Activated CD8-positive, alpha-beta memory T cell treated with anti-CD3 and anti-CD28 coated beads, Interleukin-2, amount 10 ng/mL, durations not matched to agents 7 days and 5 days (primary cell): Measurements from ENCODE around the gene GDPGP1. TPM values are rescaled to one million over a fixed set of nuclear protein-coding genes. Genes with fewer than 3 reads are reported as not detected.
"Not testable (repeated sequence)": the region's sequence is repeated elsewhere in the genome, so short reads cannot be mapped to it uniquely, and the experiment has no call there.

Experiments
- ATAC-seq: fragments of 150-1000 bp; cut with Tn5 transposase; one replicate; pipeline ENCODE4 v1.10.0; 2021; ENCODE audit warnings: moderate library complexity
- CTCF ChIA-PET: fragments of 350-600 bp; sonication (Branson Sonifier 250); formaldehyde crosslinking; loops from one replicate; lab custom pipeline; 2021; ENCODE audit warnings: antibody characterized with exemption; lab: Charles Lee
- DNase-seq: peaks from one replicate; pipeline ENCODE4 v3.0.0-alpha.2; 2020
- H3K27ac Mint-ChIP-seq: one replicate; pipeline ENCODE4 v1.8.0; 2021; ENCODE audit warnings: mild to moderate bottlenecking, mixed read lengths
- H3K27me3 Mint-ChIP-seq: one replicate; pipeline ENCODE4 v1.8.0; 2021; ENCODE audit warnings: mixed read lengths
- H3K36me3 Mint-ChIP-seq: one replicate; pipeline ENCODE4 v1.8.0; 2021; ENCODE audit warnings: mild to moderate bottlenecking, mixed read lengths
- H3K4me1 Mint-ChIP-seq: one replicate; pipeline ENCODE4 v1.8.0; 2021; ENCODE audit warnings: mixed read lengths
- H3K4me3 Mint-ChIP-seq: one replicate; pipeline ENCODE4 v1.8.0; 2021; ENCODE audit warnings: mild to moderate bottlenecking, moderate library complexity, mixed read lengths
- H3K9me3 Mint-ChIP-seq: one replicate; pipeline ENCODE4 v1.8.0; 2022; ENCODE audit warnings: low read depth, mixed read lengths
- total RNA-seq, 2 experiments: library from RNA; stranded (reverse); gene quantifications; one replicate each; pipeline ENCODE4 v1.2.3, GENCODE V29; 2021

The GDPGP1 gene
- total RNA-seq, 2 experiments from 2014 or later = 7.0 to 9.8 TPM

DNA sequence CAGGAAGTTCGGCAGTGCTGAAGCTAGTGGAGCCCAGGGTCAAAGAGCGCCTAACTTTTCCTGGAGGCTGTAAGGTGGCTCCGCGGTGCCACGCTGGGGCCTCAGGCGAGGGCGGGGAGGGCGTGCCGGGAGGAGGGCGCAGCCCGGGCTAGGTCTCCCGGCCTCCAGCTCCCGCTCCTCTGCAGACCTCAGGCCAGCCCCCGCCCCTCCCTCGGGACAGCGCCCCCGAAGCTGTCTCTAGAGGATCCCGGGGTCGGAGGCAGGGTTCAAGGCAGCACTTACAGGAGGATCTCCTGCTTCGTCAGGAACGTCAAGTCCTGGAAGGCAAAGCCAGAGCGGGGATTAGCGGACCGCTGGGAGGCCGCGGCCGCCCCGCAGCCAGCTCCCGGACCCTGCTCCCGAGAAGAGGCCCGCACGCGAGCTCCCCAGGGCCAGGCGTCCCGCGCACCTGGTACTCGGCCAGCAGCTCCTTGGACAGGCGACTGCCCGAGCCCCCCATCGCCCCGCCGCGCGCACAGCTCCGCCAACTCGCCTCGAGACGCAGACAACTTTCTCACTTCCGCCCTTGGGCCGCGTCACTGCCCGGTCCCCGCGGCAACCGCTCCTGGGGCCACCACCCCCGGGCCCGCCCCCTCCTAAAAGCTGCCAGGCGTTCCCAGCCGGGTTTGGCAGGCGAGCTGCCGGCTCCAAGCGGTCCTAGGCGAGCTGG lies 468 bp upstream of the GDPGP1 start, which contains the start of gene CIB1:
Gene CIB1, minus strand, starts transcription at position 555 of the 709 bp plus-strand sequence. Its CDS starts 56 bp downstream, at position 499.
- Mint-ChIP-seq H3K4me1 (peaks cover 57% of the 10 kb centered on the region), H3K27me3 (no peaks in the 10 kb centered on the region), H3K9me3 (no peaks in the 10 kb centered on the region), H3K4me3 (peak within 1 kb of the TSS; percentile 89), H3K36me3 (peaks cover 41% of the 10 kb centered on the region), H3K27ac (peak within 1 kb of the TSS; percentile 94)
- ATAC-seq (peak; percentile 85), DNase-seq (peak; percentile 98)
- CTCF ChIA-PET = interaction anchor here (1.0 to 4.8 kb wide), 10 partner anchors 13 to 135 kb away, joined by 3 to 35 read pairs (median 4); partner anchors contain the start of genes IDH2 and SEMA4B

DNA sequence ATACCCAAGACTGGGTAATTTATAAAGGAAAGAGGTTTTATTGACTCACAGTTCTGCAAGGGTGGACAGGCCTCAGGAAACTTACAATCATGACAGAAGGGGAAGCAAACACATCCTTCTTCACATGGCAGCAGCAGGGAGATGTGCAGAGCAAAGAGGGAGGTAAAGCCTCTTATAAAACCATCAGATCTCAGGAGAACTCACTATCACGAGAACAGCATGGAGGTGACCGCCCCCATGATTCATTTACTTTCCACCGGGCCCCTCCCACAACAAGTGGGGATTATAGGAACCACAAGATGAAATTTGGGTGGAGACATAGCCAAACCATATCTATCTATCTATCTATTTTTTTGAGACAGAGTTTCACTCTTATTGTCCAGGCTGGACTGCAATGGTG lies 5.4 kb downstream of the GDPGP1 start:
- Mint-ChIP-seq H3K9me3 (no peaks in the 10 kb centered on the region), H3K27ac (no peak overlapping the region), H3K36me3 (peaks cover 19% of the 10 kb centered on the region), H3K27me3 (no peaks in the 10 kb centered on the region), H3K4me3 (no peak overlapping the region), H3K4me1 (peaks cover 23% of the 10 kb centered on the region)
- no peak for ATAC-seq
- DNase-seq = no peak
- CTCF ChIA-PET = interaction anchor here (0.7 to 2.1 kb wide), 2 partner anchors 10 to 816 kb away, joined by 3 to 10 read pairs; partner anchors contain the start of gene TTLL13

DNA sequence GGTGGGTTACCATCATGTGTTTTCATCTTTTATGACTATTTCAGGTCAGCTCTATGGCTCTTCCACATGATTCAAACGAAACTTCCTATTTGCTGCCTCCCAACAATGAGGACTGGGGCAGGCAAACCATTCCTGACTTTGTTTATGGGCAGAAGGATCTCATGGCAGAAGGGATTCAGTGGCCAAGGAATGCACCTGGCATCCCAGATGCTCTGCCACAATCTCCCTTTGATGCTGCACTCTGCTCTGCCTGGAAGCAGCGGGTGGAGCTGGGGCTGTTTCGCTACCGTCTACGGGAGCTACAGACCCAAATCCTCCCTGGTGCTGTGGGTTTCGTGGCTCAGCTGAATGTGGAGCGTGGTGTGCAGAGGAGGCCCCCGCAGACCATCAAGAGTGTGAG lies 6.8 kb downstream of the GDPGP1 start:
- ATAC-seq (no peak), DNase-seq (no peak)
- no peaks in the 10 kb centered on the region for H3K9me3 Mint-ChIP-seq
- H3K27ac Mint-ChIP-seq = no peak overlapping the region
- H3K36me3 Mint-ChIP-seq = peaks cover 19% of the 10 kb centered on the region
- H3K4me1 Mint-ChIP-seq = peaks cover 12% of the 10 kb centered on the region
- H3K4me3 Mint-ChIP-seq = no peak overlapping the region
- CTCF ChIA-PET = interaction anchor here (1.9 kb wide), 1 partner anchor 19 kb away, joined by 5 read pairs; no protein-coding TSS in a partner anchor
- no peaks in the 10 kb centered on the region for H3K27me3 Mint-ChIP-seq

DNA sequence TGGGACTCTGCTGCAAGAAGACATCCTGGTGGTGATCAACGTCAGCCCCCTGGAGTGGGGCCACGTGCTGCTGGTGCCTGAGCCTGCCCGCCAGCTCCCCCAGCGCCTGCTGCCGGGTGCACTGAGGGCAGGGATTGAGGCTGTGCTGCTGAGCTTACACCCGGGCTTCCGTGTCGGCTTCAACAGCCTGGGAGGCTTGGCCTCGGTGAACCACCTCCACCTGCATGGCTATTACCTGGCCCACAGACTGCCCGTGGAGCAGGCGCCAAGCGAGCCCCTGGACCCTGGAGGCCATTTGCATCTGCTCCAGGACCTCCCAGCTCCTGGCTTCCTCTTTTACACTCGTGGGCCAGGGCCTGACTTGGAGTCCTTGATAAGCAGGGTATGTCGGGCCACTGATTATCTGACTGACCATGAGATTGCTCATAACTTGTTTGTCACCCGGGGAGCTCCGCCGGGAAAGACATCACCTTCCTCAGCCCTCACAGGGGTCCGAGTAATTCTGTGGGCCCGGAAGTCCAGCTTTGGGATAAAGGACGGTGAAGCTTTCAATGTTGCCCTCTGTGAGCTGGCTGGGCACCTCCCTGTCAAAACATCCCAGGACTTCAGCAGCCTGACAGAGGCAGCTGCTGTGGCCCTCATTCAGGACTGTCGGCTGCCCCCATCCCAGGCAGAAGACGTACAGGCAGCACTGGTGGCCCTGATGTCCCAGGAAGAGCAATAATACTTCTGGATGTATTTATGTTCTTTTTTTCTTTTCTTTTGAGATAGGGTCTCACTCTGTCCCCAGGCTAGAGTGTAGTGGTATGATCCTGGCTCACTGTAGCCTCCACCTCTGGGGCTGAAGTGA lies 7.6 kb downstream of the GDPGP1 start:
- ATAC-seq = no peak
- no peak overlapping the region for H3K4me3 Mint-ChIP-seq
- H3K4me1 Mint-ChIP-seq = peaks cover 9% of the 10 kb centered on the region
- H3K36me3 Mint-ChIP-seq = peaks cover 13% of the 10 kb centered on the region
- no peak overlapping the region for H3K27ac Mint-ChIP-seq
- CTCF ChIA-PET = interaction anchor here (1.9 kb wide), 1 partner anchor 20 kb away, joined by 5 read pairs; no protein-coding TSS in a partner anchor
- H3K27me3 Mint-ChIP-seq = no peaks in the 10 kb centered on the region
- H3K9me3 Mint-ChIP-seq = no peaks in the 10 kb centered on the region
- no peak for DNase-seq

DNA sequence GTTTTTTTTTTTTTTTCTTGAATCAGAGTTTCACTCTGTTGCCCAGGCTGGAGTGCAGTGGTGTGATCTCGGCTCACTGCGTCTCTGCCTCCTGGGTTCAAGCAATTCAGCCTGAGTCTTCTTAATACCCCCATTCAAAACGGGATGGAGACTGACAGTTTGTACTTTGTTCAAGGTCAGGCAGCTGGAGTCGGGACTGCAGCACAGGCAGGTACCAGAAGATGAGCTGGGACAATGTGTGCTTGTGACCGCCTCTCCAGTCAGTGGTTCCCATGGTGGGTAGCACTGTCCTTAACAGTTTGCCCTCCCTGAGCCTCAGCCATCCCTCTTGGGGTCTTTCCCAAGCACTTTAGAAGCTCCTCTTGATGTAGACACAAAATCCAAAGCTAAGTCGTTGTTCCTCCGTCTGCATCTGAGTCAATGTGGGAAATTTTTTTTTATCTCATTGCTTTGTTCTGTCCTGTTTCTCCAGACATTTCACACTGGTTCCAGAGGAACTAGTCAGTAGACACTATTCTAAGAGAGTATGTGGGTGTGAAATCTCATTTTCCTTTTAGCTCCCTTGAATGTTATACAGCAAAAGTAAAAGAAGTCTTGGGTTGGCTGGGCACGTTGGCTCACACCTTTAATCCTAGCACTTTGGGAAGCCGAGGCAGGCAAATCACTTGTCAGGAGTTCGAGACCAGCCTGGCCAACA lies 10.1 kb downstream of the GDPGP1 start:
- Mint-ChIP-seq H3K4me1 (peaks cover 8% of the 10 kb centered on the region), H3K4me3 (no peak overlapping the region), H3K36me3 (peaks cover 2% of the 10 kb centered on the region), H3K9me3 (no peaks in the 10 kb centered on the region), H3K27me3 (no peaks in the 10 kb centered on the region), H3K27ac (no peak overlapping the region)
- ATAC-seq (no peak), DNase-seq (no peak)
- CTCF ChIA-PET = interaction anchor here (0.7 to 1.6 kb wide), 2 partner anchors 17 to 57 kb away, joined by 3 read pairs; no protein-coding TSS in a partner anchor

DNA sequence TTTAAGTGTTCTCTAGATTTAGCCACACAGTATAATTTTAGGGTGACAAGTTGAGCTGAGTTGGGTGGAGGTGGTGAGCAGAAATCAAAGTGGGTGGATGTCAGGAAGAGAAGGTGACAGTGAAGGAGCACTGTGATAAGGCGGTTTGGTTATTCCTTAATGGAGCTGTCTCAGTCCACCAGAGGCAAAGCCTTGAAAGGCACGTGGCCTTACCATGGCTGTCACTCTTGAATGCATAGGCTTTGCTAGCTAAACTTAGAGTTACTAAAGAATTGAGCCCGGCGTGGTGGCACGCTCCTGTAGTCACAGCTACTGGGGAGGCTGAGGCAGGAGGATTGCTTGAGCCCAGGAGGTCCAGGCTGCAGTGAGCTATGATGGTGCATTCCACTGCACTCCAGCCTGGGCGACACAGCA lies 14.8 kb downstream of the GDPGP1 start:
- H3K4me3 Mint-ChIP-seq = peak overlapping the region; percentile 47
- no peak overlapping the region for H3K27ac Mint-ChIP-seq
- peak; percentile 32 for ATAC-seq

DNA sequence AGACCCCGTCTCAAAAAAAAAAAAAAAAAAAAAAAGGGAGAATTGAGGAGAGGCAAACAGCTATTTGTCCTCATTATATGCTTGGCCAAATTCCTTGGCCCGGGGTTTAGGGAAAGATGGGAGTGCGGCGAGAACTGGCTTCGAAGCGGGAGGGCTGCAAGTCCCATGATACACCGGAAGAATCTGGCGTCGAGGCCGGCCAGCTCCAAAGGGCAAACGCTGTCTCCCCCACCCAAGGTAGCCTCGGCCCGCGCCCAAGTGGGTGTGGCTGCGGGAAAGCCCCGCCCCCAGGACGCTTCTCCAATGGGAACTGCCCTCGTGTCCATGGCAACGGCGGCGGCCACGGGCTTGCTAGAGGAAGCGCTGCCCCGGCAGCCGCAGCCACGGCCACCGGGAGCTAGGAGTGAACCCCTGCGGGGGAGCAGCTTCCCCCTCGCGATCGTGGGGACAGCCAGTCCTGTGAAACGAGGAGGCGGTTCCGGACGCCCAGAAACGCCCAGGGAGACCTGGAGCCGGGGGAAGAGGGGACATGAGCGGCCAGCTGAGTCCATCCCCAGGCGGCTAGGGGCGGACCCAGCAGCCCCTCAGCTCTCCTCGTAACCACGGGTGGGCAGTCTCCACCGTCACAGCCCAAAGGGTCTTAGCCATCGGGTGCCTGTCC lies 15.3 kb downstream of the GDPGP1 start, which contains the start of gene TTLL13:
Gene TTLL13, plus strand, starts transcription at position 354 of the 661 bp plus-strand sequence. CDS start 1,075 bp downstream, outside the sequence.
- no peaks in the 10 kb centered on the region for H3K27me3 Mint-ChIP-seq
- peaks cover 14% of the 10 kb centered on the region for H3K4me1 Mint-ChIP-seq
- no peak within 1 kb of the TSS for H3K27ac Mint-ChIP-seq
- CTCF ChIA-PET = interaction anchor here (0.6 to 2.9 kb wide), 8 partner anchors 8 to 44 kb away, joined by 3 to 10 read pairs (median 4); no protein-coding TSS in a partner anchor
- H3K36me3 Mint-ChIP-seq = no peaks in the 10 kb centered on the region
- no peaks in the 10 kb centered on the region for H3K9me3 Mint-ChIP-seq
- DNase-seq (peak; percentile 83), ATAC-seq (peak; percentile 82)
- H3K4me3 Mint-ChIP-seq = peak within 1 kb of the TSS; percentile 47

More for the DNA sequence above, 14.8 kb downstream of the GDPGP1 start:
- CTCF ChIA-PET = interaction anchor here (1.0 to 2.9 kb wide), 7 partner anchors 9 to 45 kb away, joined by 3 to 10 read pairs (median 4); no protein-coding TSS in a partner anchor
- Mint-ChIP-seq H3K9me3 (no peaks in the 10 kb centered on the region), H3K27me3 (no peaks in the 10 kb centered on the region), H3K4me1 (peaks cover 14% of the 10 kb centered on the region), H3K36me3 (no peaks in the 10 kb centered on the region)
- no peak for DNase-seq

DNA sequence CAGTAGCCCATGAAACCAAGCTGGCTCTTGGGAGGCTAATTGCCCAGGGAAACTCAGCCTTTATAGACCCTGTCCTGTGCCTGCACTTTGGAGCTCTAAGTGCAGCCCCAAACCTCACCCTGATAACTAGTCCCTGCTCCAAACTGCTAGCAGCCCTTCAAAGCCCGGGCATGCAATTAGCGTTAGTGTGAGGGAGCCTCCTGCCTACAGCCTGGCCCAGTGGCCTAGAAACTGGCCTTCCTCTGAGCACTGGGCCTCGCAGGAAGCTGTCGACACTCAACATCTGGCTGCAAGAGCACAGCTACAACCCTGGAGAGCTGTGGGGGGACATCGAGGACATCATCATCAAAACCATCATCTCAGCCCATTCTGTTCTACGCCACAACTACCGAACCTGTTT lies 23.8 kb downstream of the GDPGP1 start:
- Mint-ChIP-seq H3K9me3 (no peaks in the 10 kb centered on the region), H3K27me3 (no peaks in the 10 kb centered on the region), H3K36me3 (peaks cover 1% of the 10 kb centered on the region), H3K27ac (no peak overlapping the region), H3K4me1 (peaks cover 19% of the 10 kb centered on the region), H3K4me3 (no peak overlapping the region)
- CTCF ChIA-PET = interaction anchor here (1.0 kb wide), 1 partner anchor 9 kb away, joined by 4 read pairs; the partner anchor contains the start of gene TTLL13
- ATAC-seq (no peak), DNase-seq (no peak)

DNA sequence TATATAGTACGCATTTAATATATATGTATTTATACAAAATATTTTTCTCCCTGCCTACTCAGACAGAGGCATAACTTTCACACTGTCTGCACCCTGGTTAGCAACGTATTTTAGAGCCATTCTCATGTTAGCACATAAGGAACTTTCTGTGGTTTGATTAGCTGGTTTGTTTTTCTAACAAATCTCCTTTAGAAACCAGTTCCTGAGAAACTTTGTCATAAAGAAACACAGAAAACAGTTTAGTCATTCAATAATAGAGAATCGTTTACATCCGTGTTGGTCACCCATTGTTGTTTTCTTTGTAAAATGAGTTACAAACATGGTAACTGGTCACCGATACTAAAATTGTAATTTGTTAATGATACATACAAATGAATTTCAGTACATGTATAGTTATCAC lies 25.5 kb downstream of the GDPGP1 start:
- no peaks in the 10 kb centered on the region for H3K27me3 Mint-ChIP-seq
- H3K27ac Mint-ChIP-seq = peak overlapping the region; percentile 74
- H3K4me3 Mint-ChIP-seq = no peak overlapping the region
- ATAC-seq (peak; percentile 76), DNase-seq (no peak)
- H3K36me3 Mint-ChIP-seq = peaks cover 1% of the 10 kb centered on the region
- CTCF ChIA-PET = interaction anchor here (0.6 to 1.4 kb wide), 3 partner anchors 27 to 80 kb away, joined by 3 to 5 read pairs (median 4); no protein-coding TSS in a partner anchor
- H3K9me3 Mint-ChIP-seq = no peaks in the 10 kb centered on the region
- H3K4me1 Mint-ChIP-seq = peaks cover 27% of the 10 kb centered on the region

DNA sequence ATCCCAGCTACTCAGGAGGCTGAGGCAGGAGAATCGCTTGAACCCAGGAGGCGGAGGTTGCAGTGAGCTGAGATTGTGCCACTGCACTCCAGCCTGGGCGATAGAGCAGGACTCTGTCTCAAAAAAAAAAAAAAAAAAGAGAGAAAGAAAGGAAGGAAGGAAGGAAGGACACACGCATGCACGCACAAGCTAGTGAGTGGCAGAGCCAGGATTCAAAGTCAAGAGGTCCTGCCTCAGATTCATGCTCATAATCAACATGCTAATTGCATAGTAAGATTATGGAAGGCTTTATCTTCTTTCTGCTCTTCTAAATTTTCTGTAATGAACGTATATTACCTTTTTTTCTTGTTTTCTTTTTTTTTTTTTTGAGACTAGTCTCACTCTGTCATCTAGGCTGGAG lies 26.7 kb downstream of the GDPGP1 start:
- not testable (repeated sequence) for DNase-seq, H3K27ac Mint-ChIP-seq, H3K36me3 Mint-ChIP-seq, H3K27me3 Mint-ChIP-seq, H3K4me3 Mint-ChIP-seq, ATAC-seq, H3K9me3 Mint-ChIP-seq
- CTCF ChIA-PET = interaction anchor here (0.7 to 1.6 kb wide), 4 partner anchors 11 to 960 kb away, joined by 3 to 4 read pairs (median 3); partner anchors contain the start of gene TTLL13
- H3K4me1 Mint-ChIP-seq = peaks cover 31% of the 10 kb centered on the region

DNA sequence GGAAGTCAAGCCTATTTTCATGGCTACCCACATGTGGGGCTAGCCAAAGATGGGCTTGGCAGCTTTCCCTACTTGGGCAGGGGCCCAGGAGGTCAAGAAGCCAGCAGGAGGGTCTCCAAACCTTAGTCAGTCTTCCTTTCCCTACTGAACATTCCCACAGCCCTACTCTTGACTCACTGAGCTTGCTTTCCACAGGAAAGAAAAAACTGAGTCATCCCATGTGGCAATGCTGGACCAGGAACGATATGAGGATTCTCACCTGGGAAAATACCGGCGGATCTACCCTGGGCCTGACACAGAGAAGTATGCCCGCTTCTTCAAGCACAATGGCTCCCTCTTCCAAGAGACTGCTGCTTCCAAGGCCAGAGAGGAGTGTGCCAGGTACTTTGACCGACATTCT lies 27.8 kb downstream of the GDPGP1 start:
- DNase-seq (no peak), ATAC-seq (no peak)
- Mint-ChIP-seq H3K4me3 (no peak overlapping the region), H3K9me3 (no peaks in the 10 kb centered on the region), H3K36me3 (peaks cover 4% of the 10 kb centered on the region), H3K4me1 (peaks cover 34% of the 10 kb centered on the region), H3K27ac (no peak overlapping the region), H3K27me3 (no peaks in the 10 kb centered on the region)
- CTCF ChIA-PET = interaction anchor here (1.6 kb wide), 1 partner anchor 12 kb away, joined by 4 read pairs; the partner anchor contains the start of gene TTLL13

DNA sequence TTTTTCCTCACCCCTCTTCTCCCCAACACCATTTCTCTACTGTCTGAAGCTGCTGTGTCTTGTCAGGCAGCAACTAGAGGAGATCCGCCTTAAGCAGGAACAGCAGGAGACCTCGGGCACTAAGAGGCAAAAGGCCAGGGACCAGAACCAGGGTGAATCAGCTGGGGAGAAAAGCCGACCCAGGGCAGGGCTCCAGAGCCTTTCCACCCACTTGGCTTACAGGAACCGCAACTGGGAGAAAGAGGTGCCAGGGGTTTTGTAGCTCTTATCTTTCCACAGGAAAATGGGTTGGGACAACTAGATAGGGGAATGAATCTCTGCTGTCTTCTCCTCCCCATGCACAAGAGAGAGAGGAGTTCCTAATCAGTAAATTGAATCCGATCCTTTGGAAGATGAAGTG lies 28.4 kb downstream of the GDPGP1 start:
- no peaks in the 10 kb centered on the region for H3K27me3 Mint-ChIP-seq
- H3K4me1 Mint-ChIP-seq = peaks cover 38% of the 10 kb centered on the region
- no peak overlapping the region for H3K4me3 Mint-ChIP-seq
- CTCF ChIA-PET = no interaction called here
- peaks cover 7% of the 10 kb centered on the region for H3K36me3 Mint-ChIP-seq
- DNase-seq (no peak), ATAC-seq (no peak)
- H3K27ac Mint-ChIP-seq = no peak overlapping the region
- H3K9me3 Mint-ChIP-seq = no peaks in the 10 kb centered on the region
